Ureter (tissue), 1 donor: ENCODE data around the gene SLC24A3. TPM values are rescaled to one million over a fixed set of nuclear protein-coding genes. Genes with fewer than 3 reads are reported as not detected.

ENCODE experiments used
- DNase-seq: peaks from one replicate; pipeline ENCODE4 v3.0.0-alpha.2; 2020; ENCODE audit warnings: low spot score
- total RNA-seq: library from RNA; stranded (reverse); gene quantifications from one replicate; pipeline ENCODE4 v1.2.4, GENCODE V29; 2023
- donor health status: DM: yes; HTN: yes; CAD: no.

SLC24A3 gene
- total RNA-seq = 17.1 TPM

- peak; percentile 65 for DNase-seq
Measured at GRCh38 chr20:19212469-19212815, at the start of gene SLC24A3. Gene SLC24A3, plus strand, starts transcription at chr20:19212642.

GRCh38 chr20:19170148-19170547, 42.3 kb upstream of the SLC24A3 start:
- DNase-seq = no peak

GRCh38 chr20:19172637-19173036, 39.8 kb upstream of the SLC24A3 start:
- no peak for DNase-seq

- DNase-seq = no peak
Measured at GRCh38 chr20:19176470-19177052, 35.9 kb upstream of the SLC24A3 start.

- DNase-seq = no peak
Measured at GRCh38 chr20:19181552-19181951, 30.9 kb upstream of the SLC24A3 start.

- no peak for DNase-seq
Measured at GRCh38 chr20:19185083-19185482, 27.4 kb upstream of the SLC24A3 start.

GRCh38 chr20:19193349-19193748, 19.1 kb upstream of the SLC24A3 start:
- no peak for DNase-seq

GRCh38 chr20:19205981-19206396, 6.5 kb upstream of the SLC24A3 start:
- peak; percentile 82 for DNase-seq

- no peak for DNase-seq
Measured at GRCh38 chr20:19207541-19207940, 4.9 kb upstream of the SLC24A3 start.

- DNase-seq = no peak
Measured at GRCh38 chr20:19210391-19211155, 1.9 kb upstream of the SLC24A3 start.

GRCh38 chr20:19211252-19211651, 1.2 kb upstream of the SLC24A3 start:
- no peak for DNase-seq

- DNase-seq = peak; percentile 59
Measured at GRCh38 chr20:19211661-19212468, 577 bp upstream of the SLC24A3 start.

GRCh38 chr20:19212821-19213502, 520 bp downstream of the SLC24A3 start:
- peak; percentile 86 for DNase-seq

- no peak for DNase-seq
Measured at GRCh38 chr20:19213946-19214490, 1.6 kb downstream of the SLC24A3 start.

- no peak for DNase-seq
Measured at GRCh38 chr20:19218411-19218810, 6.0 kb downstream of the SLC24A3 start.

GRCh38 chr20:19222520-19223040, 10.1 kb downstream of the SLC24A3 start:
- DNase-seq = no peak

GRCh38 chr20:19223640-19224039, 11.2 kb downstream of the SLC24A3 start:
- no peak for DNase-seq

- no peak for DNase-seq
Measured at GRCh38 chr20:19231359-19232035, 19.1 kb downstream of the SLC24A3 start.

GRCh38 chr20:19232997-19233794, 20.8 kb downstream of the SLC24A3 start:
- no peak for DNase-seq

GRCh38 chr20:19236371-19237055, 24.1 kb downstream of the SLC24A3 start:
- DNase-seq = no peak
